GM12872 (cell line): Measurements from ENCODE around the gene FAM117A.

Experiments used
- TF ChIP-seq, protein P1 (sequence below): IDR thresholded peaks from 3 replicates; pipeline ENCODE4 v1.5.1; 2011; ENCODE audit warnings: low read depth, mild to moderate bottlenecking, low read length, moderate library complexity; ENCODE audit not compliant: insufficient read depth

FAM117A gene

DNA sequence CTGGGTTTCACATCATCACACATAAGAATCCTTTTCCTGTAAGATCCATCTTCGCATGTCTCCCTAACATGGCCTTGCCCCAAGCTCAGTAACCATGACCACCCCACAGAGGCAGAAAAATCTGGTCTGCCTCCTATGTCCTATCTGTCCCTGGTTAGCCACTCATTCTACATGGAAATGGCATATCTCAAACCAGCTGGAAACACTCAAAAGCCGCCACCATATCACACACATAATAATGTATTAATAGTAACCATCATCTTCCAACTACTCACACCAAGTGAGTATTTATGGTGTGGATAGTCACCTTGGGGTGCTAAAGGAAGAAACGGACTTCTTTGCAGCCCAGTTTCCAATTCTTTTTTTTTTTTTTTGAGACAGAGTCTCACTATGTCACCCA is 11.4 kb downstream of the FAM117A start:
- TF ChIP-seq, protein P1, sequence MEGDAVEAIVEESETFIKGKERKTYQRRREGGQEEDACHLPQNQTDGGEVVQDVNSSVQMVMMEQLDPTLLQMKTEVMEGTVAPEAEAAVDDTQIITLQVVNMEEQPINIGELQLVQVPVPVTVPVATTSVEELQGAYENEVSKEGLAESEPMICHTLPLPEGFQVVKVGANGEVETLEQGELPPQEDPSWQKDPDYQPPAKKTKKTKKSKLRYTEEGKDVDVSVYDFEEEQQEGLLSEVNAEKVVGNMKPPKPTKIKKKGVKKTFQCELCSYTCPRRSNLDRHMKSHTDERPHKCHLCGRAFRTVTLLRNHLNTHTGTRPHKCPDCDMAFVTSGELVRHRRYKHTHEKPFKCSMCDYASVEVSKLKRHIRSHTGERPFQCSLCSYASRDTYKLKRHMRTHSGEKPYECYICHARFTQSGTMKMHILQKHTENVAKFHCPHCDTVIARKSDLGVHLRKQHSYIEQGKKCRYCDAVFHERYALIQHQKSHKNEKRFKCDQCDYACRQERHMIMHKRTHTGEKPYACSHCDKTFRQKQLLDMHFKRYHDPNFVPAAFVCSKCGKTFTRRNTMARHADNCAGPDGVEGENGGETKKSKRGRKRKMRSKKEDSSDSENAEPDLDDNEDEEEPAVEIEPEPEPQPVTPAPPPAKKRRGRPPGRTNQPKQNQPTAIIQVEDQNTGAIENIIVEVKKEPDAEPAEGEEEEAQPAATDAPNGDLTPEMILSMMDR = no peak

DNA sequence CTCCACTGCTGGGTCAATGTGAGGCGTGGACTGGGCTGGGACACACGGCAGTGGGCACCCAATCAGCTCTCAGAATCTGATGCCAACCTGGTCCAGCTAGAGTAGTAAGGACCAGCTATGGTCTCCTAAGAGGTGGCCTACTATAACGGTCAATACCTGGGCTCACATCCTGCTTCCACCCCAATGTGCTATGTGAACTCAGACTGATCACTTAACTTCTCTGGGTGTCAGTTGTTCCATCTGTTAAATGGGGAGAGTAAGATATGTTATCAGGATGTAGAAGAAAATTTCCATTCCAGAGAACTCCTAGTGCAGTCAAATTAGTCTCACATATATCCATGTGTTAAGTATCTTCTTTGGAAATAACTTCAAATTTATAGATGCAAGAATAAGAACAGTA is 14.2 kb downstream of the FAM117A start:
- TF ChIP-seq, protein P1 = no peak

DNA sequence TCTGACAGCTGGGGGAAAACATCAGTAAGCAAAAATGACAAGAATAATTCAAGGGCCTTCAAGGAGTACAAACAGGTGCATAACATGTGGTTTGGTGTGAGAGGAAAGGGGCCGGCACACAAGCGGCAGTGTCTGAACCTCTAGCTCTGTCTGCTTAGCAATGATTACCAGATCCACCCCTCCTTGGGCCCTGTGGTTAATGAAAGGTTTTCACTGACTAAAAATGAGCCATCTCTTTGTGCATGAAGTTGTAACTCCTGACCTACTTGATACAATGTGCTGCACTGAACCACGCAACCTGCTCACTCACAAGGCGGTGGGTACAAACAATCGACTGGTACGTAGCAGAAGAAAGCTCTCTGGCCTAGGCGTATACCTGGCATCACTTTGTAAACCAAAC is 15.1 kb downstream of the FAM117A start:
- TF ChIP-seq, protein P1 = no peak

DNA sequence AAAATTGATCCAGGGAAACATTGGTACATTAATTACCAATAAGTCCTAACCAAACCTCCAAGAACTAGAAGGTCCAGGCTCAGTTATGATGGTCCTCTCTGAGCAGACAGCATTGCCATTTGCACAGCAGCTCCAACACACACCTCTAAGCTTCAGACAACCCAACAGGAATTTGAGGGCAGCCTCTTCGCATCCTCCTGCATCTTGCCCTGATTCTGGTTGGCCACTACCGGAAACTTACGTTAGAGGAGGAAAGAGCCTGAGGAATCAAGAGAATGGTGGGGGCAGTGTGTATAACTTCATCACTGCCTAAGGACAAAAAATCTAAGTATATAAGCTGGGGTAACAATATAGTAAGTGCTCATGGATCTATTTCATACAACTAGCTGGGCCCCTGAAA is 15.7 kb downstream of the FAM117A start:
- TF ChIP-seq, protein P1 = no peak

DNA sequence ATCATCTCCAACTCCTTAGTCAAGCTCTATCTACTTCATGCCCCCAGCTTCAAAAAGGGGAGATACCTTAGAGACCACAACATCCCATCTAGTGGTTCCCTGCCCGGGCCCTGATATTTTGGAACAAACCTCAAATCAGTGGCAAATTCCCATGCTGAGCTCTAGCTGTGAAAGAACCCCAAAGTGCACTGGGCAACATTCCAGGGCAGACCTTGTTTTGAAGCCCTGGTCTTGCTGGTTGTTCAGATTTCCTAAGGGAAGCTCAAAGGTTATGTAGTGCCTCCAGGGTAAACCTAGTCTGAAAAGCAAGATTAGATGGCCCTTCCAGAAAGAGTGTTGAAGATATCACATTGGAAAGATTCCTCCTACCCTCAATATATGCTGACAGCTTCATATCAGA is 16.3 kb downstream of the FAM117A start:
- TF ChIP-seq, protein P1 = no peak

DNA sequence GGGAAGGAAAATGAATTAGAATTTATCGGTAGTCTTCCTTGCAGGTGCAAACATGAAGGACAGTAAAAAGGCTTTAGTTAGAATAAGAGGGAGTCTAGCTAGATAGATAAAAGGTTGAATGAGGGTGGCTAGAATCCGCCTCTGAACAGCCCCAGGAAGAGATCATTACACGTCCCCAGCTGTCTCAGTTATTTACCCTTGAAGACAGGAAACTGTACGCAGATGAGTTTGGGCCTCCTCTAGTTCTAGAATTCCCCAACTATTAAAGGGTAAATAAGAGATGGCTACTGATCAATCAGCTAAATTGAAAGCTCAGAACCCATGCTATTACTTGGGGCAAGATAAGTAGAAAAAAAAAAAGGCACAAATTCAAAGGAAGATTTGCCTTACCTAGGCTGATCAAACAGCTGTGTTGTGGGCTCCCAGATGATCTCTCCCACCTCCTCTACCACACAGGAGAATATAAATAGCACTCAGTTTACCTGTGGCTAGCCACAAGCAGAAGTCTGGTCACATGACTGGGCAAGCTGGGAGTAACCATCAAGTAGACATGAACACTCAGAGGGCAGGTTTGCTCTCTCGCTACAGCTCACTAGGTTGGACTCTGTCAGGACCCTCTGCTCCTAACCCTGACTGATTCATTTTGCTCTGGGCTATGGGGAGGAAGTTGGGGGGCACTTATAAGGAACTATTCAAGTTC is 17.0 kb downstream of the FAM117A start:
- TF ChIP-seq, protein P1 = no peak

DNA sequence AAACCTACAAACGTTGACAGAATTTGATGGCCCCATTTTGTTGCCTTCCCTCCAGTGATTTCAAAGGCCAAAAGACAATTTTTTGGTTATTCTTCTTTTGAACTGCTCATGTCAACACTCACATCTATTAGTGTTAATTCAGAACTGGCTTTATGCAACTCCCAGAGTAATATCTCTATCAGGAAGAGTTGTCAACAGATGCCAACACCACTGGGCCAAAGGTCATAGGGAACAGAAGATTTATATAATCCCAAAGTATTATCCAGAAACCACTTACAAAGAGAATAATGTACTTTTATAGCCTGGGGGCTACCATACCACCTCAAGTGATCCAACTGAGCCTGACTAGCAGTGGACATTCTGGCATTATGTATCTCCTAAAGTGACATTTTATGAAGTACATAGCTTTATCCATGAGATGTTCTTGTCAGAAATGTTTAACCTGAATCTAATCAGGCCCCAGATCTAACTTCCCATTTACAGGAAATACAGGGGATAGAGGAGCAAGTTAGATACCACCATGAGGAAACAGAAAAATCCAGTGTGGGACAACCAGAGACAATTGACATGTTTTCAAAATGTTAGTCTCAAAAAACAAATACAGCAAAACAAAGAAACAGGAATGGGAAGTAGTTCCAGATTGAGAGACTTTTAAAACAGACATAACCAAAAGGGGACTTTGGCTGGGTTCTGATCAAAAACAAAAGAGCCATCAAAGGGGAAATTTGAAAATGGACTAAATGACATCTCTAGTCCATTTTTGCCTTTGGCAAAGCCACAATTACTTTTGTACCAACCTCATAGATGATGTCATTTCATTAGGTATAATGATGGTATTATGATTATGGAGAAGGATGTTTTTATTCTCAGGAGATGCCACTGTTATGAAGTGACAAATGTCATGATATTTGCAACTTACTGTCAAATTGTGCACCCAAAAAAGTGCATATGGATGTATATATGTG is 18.5 kb downstream of the FAM117A start:
- TF ChIP-seq, protein P1 = no peak
